Measurements from ENCODE around the gene GNL2.
"Not testable (repeated sequence)": the region's sequence is repeated elsewhere in the genome, so short reads cannot be mapped to it uniquely, and the experiment has no call there.

Gene GNL2

DNA sequence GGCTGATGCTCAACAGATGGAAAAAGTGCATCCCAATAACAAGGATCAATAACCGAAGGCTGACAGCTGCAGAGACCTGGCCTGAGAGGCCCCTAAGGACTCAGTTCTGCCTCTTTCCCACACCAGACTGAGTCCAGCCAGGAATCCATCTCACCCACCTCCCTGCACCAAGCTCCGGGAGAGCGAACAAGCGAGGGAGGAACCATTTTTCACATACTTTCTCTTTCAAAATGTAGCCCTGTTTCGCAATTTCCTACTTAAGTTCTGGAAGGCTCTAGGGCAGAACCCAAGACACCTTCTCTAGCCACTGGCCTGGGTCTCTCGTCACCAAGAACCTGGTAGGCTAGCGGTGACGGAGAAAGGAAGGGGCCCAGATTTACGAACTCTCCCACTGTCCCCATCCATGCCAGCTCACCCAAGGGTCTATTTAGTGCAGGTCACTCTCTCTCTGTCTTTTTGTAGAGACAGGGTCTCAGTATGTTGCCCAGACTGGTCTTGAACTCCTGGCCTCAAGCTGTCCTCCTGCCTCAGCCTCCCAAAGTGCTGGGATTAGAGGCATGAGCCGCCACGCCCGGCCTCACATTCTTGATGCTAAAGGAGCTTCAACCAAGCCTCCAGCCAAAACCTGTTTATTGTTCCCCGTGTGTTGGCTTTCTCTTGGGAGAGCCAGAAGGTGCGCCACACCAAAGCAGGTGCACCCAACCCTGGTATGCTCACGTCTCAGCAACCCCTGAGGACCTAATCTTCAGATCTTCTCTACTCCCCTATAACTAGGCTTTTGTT lies 10.9 kb upstream of the GNL2 start:
- Histone ChIP-seq H3K27me3 (ENCODE audit: insufficient read depth, low read length) (peaks cover 32% of the 10 kb centered on the region), H3K27ac (ENCODE audit: low read depth, low read length) (no peak overlapping the region), H3K79me2 (ENCODE audit: control insufficient read depth, insufficient read depth, low read length, unreplicated experiment) (no peaks in the 10 kb centered on the region), H3K4me3 (ENCODE audit: low read depth, low read length) (no peak overlapping the region), H2AFZ (ENCODE audit: low read length, unreplicated experiment) (no peak overlapping the region), H3K36me3 (ENCODE audit: insufficient read depth, low read length) (no peaks in the 10 kb centered on the region), H3K4me1 (ENCODE audit: control insufficient read depth, insufficient read depth, low read length, unreplicated experiment) (no peaks in the 10 kb centered on the region)

DNA sequence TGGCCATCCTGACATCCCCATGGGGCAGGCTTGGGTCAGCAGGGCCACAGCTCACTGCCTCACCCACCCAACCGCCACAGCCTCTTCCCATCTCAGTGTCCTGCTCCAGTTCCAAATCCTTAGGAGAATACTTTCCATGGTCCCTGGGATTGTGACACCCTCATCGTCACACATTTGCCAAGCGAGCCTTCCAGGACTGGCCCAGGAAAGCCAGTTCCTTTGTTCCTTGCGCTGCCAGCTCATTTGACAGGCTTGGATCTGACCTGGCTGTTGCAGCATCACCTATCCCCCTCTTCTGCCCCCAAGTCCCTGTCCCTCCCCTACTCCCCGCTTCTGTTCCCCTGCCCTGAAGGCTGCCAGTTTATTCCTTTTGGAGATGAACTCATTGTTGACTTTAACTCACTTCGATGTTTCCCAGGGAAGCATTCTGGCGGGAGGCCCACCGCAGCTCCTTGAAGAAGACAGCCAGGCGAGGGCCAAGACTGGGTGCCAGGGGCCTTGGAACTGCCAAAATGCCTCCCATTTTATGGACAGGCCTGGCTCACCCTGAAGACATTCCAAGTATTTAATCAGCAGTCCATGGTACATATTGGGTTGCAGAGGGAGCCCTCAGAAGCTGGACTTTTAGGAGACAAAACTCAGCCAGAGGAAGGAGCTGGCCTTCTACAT lies 10.2 kb upstream of the GNL2 start:
- Histone ChIP-seq H3K4me1 (ENCODE audit: control insufficient read depth, insufficient read depth, low read length, unreplicated experiment) (no peaks in the 10 kb centered on the region), H3K79me2 (ENCODE audit: control insufficient read depth, insufficient read depth, low read length, unreplicated experiment) (no peaks in the 10 kb centered on the region), H3K27me3 (ENCODE audit: insufficient read depth, low read length) (peaks cover 29% of the 10 kb centered on the region)

DNA sequence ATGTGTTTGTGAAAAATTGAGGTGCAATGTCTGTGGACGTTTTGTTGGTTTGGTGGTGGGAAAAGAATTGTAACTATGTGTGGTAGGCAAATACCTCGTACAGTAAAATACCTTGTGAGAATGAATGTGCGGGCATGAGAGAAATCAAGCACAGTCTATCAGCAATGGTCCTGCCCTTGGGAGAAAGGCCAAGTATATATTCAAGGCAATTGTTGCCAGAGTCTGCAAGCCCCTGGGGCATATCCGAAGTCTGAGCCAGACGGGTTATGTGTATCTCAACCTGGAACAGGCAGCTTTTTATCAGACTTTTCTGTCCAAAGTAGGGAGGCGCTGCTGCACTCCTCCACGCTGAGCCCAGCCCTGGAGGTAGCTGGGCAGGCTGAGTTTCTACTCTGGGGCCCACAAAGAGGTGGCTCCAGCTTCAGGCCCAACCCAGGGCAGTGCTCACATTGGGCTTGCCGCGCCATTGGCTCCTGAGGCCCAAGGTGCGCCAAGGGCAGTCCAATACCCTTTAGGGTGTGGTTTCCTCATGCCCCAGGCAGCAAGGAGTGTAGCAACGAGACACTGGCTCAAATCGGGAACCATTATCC lies 9.4 kb upstream of the GNL2 start:
- Histone ChIP-seq H3K36me3 (ENCODE audit: insufficient read depth, low read length) (no peaks in the 10 kb centered on the region), H3K27ac (ENCODE audit: low read depth, low read length) (no peak overlapping the region), H2AFZ (ENCODE audit: low read length, unreplicated experiment) (no peak overlapping the region), H3K4me3 (ENCODE audit: low read depth, low read length) (no peak overlapping the region), H3K4me1 (ENCODE audit: control insufficient read depth, insufficient read depth, low read length, unreplicated experiment) (no peaks in the 10 kb centered on the region), H3K27me3 (ENCODE audit: insufficient read depth, low read length) (peaks cover 29% of the 10 kb centered on the region), H3K79me2 (ENCODE audit: control insufficient read depth, insufficient read depth, low read length, unreplicated experiment) (no peaks in the 10 kb centered on the region)

More for the DNA sequence above, 10.2 kb upstream of the GNL2 start:
- Histone ChIP-seq H3K27ac (ENCODE audit: low read depth, low read length) (no peak overlapping the region), H3K36me3 (ENCODE audit: insufficient read depth, low read length) (no peaks in the 10 kb centered on the region), H3K4me3 (ENCODE audit: low read depth, low read length) (no peak overlapping the region), H2AFZ (ENCODE audit: low read length, unreplicated experiment) (no peak overlapping the region)

DNA sequence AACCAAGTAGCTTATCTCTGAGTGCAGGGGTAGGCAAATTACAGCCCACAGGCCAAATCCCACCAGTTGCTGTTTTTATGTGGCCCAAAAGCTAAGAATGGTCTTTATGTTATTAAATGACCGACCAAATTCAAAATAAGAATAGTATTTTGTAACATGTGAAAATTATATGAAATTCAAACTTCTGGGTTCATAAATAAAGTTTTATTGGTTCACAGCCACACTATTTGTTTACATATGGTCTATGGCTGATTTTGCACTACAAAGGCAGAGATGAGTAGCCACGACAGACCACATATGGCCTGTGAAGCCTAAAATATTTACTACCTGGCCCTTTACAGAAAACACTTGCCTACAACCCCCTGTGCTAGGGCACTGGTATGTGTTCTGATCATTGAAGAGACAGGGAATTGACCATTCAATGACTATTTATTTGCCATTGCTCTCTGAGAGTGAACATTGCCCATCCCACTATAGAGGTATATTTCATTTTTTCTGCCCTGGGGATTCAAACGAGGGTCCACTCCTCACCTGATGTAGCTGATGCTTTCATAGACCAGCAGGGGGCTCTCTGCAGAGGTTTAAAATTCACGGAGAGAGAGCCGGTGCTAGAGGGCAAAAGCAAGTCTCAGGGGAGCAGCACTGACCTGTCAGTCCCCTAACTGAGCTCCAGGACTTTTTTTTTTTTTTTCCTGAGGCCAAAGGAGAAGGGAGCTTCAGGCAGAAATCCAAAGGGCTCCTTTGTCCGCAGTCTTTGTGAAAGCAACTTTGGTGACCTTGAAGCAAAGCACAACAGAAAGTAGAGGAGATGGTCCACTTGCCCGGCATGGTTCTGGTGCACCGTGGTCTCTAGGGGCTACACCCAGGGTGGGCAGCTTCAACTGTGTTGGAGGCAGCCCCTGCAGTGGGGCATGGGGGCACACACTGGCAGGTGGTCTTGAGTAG lies 7.3 kb upstream of the GNL2 start:
- H3K36me3 ChIP-seq (ENCODE audit: insufficient read depth, low read length): no peaks in the 10 kb centered on the region
- H3K79me2 ChIP-seq (ENCODE audit: control insufficient read depth, insufficient read depth, low read length, unreplicated experiment): no peaks in the 10 kb centered on the region
- H3K4me3 ChIP-seq (ENCODE audit: low read depth, low read length): no peak overlapping the region
- no peak overlapping the region for H2AFZ ChIP-seq (ENCODE audit: low read length, unreplicated experiment)
- no peaks in the 10 kb centered on the region for H3K4me1 ChIP-seq (ENCODE audit: control insufficient read depth, insufficient read depth, low read length, unreplicated experiment)
- H3K27ac ChIP-seq (ENCODE audit: low read depth, low read length): no peak overlapping the region
- peaks cover 9% of the 10 kb centered on the region for H3K27me3 ChIP-seq (ENCODE audit: insufficient read depth, low read length)

DNA sequence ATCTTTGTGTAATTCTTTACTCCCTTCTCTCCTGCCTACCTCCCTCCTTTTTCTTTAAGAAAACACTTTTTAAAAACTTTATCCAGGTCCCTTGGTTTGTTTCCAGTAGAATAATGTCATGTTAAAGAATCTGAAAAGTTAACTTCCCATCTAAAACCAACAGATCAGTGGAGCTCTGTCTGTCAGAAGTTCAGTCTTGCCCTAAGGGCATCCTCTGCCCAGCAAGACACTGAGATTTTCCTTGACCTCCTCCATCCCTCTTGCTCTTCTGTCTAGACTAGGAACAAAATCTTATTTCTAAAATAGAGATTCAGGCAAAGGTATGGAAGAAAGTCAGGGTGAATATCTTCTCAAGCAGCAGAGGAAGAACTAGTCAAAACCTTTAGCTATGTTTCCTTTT lies 5.7 kb upstream of the GNL2 start:
- Histone ChIP-seq H3K27ac (ENCODE audit: low read depth, low read length) (no peak overlapping the region), H3K36me3 (ENCODE audit: insufficient read depth, low read length) (no peaks in the 10 kb centered on the region), H3K79me2 (ENCODE audit: control insufficient read depth, insufficient read depth, low read length, unreplicated experiment) (no peaks in the 10 kb centered on the region), H3K27me3 (ENCODE audit: insufficient read depth, low read length) (no peaks in the 10 kb centered on the region), H2AFZ (ENCODE audit: low read length, unreplicated experiment) (no peak overlapping the region), H3K4me1 (ENCODE audit: control insufficient read depth, insufficient read depth, low read length, unreplicated experiment) (no peaks in the 10 kb centered on the region), H3K4me3 (ENCODE audit: low read depth, low read length) (no peak overlapping the region)

GRCh38 chr1:37599940-37600339 lies 4.2 kb upstream of the GNL2 start:
- Histone ChIP-seq H3K4me1 (ENCODE audit: control insufficient read depth, insufficient read depth, low read length, unreplicated experiment) (no peaks in the 10 kb centered on the region), H3K4me3 (ENCODE audit: low read depth, low read length) (no peak overlapping the region), H2AFZ (ENCODE audit: low read length, unreplicated experiment) (no peak overlapping the region), H3K36me3 (ENCODE audit: insufficient read depth, low read length) (no peaks in the 10 kb centered on the region), H3K27ac (ENCODE audit: low read depth, low read length) (no peak overlapping the region), H3K79me2 (ENCODE audit: control insufficient read depth, insufficient read depth, low read length, unreplicated experiment) (peaks cover 7% of the 10 kb centered on the region), H3K27me3 (ENCODE audit: insufficient read depth, low read length) (no peaks in the 10 kb centered on the region)

DNA sequence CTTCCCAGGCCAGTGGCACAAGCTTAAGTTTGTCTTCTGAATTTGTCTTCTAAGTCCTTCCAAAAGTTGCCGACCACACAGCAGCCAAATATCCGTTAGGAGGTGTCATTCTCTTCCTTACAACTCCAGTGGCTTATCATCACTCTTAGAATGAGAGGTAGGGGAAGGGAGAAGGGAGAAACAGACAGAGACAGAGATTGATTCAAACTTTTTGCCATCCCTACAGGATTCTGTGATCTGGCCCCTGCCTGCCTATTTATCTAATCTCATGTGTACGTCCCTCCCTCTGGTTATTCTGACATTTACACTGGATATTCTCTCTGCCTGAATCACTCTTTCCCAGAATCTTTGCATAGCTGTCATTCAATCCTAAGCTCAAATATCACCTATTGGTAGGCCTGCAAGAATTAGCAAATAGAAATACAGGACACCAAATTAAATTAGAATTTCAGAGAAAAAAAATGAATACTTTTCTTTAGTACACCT lies 488 bp upstream of the GNL2 start:
- H3K27ac ChIP-seq (ENCODE audit: low read depth, low read length): peak overlapping the region; percentile 40; the same call in 1 of the 2 replicates
- peak overlapping the region; percentile 92 for H2AFZ ChIP-seq (ENCODE audit: low read length, unreplicated experiment)
- H3K4me3 ChIP-seq (ENCODE audit: low read depth, low read length): peak overlapping the region; percentile 90

DNA sequence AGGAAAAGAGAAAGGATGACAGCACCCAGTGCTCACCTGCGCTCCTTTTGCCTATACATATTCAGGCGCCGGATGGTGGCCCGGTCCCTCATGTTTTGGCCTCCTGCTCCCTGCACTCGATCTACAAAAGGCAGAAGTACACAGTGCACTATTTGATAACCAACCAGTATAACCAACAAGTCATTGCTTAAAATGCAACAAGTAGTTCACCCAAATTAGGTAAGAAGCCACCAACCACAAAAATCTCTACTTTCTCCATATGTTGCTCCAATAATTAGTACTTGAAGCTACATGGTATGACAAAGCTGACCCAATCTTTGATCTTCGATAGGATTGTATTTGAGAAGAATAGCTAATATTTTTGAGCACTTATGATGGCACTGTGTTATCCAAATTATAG lies 2.0 kb downstream of the GNL2 start:
- Histone ChIP-seq H3K4me1 (ENCODE audit: control insufficient read depth, insufficient read depth, low read length, unreplicated experiment) (peaks cover 14% of the 10 kb centered on the region), H3K36me3 (ENCODE audit: insufficient read depth, low read length) (peaks cover 23% of the 10 kb centered on the region), H2AFZ (ENCODE audit: low read length, unreplicated experiment) (no peak overlapping the region), H3K4me3 (ENCODE audit: low read depth, low read length) (peak overlapping the region; percentile 90), H3K27ac (ENCODE audit: low read depth, low read length) (no peak overlapping the region), H3K79me2 (ENCODE audit: control insufficient read depth, insufficient read depth, low read length, unreplicated experiment) (peaks cover 46% of the 10 kb centered on the region), H3K27me3 (ENCODE audit: insufficient read depth, low read length) (no peaks in the 10 kb centered on the region)

More for the DNA sequence above, 488 bp upstream of the GNL2 start:
- no peaks in the 10 kb centered on the region for H3K27me3 ChIP-seq (ENCODE audit: insufficient read depth, low read length)
- peaks cover 18% of the 10 kb centered on the region for H3K36me3 ChIP-seq (ENCODE audit: insufficient read depth, low read length)
- H3K4me1 ChIP-seq (ENCODE audit: control insufficient read depth, insufficient read depth, low read length, unreplicated experiment): peaks cover 14% of the 10 kb centered on the region
- H3K79me2 ChIP-seq (ENCODE audit: control insufficient read depth, insufficient read depth, low read length, unreplicated experiment): peaks cover 40% of the 10 kb centered on the region

DNA sequence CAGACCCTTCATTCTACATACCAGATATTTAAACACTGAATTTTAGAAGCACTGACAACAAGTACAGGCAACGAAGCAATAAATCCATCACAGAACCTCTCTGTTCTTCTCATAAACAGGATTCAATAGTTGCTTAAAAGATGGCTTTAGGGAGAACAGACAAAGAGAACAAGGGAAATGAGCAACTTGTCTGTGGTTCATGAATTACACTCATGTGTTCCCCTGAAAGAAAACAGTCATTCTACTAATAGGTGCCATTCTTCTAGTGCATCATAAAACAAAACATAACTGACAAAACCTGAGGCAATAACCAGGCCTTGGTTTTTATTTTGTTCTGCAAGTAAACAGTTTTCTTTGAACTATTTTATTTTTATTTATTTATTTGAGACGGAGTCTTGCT lies 6.8 kb downstream of the GNL2 start:
- no peak overlapping the region for H3K4me3 ChIP-seq (ENCODE audit: low read depth, low read length)
- H3K4me1 ChIP-seq (ENCODE audit: control insufficient read depth, insufficient read depth, low read length, unreplicated experiment): peaks cover 6% of the 10 kb centered on the region
- peaks cover 34% of the 10 kb centered on the region for H3K79me2 ChIP-seq (ENCODE audit: control insufficient read depth, insufficient read depth, low read length, unreplicated experiment)
- peaks cover 39% of the 10 kb centered on the region for H3K36me3 ChIP-seq (ENCODE audit: insufficient read depth, low read length)
- H2AFZ ChIP-seq (ENCODE audit: low read length, unreplicated experiment): no peak overlapping the region
- H3K27ac ChIP-seq (ENCODE audit: low read depth, low read length): no peak overlapping the region
- no peaks in the 10 kb centered on the region for H3K27me3 ChIP-seq (ENCODE audit: insufficient read depth, low read length)

- H2AFZ ChIP-seq (ENCODE audit: low read length, unreplicated experiment); H3K79me2 ChIP-seq (ENCODE audit: control insufficient read depth, insufficient read depth, low read length, unreplicated experiment); H3K4me1 ChIP-seq (ENCODE audit: control insufficient read depth, insufficient read depth, low read length, unreplicated experiment); H3K27ac ChIP-seq (ENCODE audit: low read depth, low read length); H3K4me3 ChIP-seq (ENCODE audit: low read depth, low read length); H3K27me3 ChIP-seq (ENCODE audit: insufficient read depth, low read length): not testable (repeated sequence)
- H3K36me3 ChIP-seq (ENCODE audit: insufficient read depth, low read length): peaks cover 38% of the 10 kb centered on the region
Measured at GRCh38 chr1:37584544-37584943, 11.2 kb downstream of the GNL2 start.
